NCI-H82 treated with DMSO at 0.1 percent for 48 hours (cell line): ENCODE measurements around the gene SLC12A9.
"Not testable (repeated sequence)": the region's sequence is repeated elsewhere in the genome, so short reads cannot be mapped to it uniquely, and the experiment has no call there.

ENCODE experiments used
- DNase-seq: peaks from one replicate; lab custom pipeline; 2025; ENCODE audit not compliant: unreplicated experiment; lab: John Stamatoyannopoulos, UW

SLC12A9 gene, protein sequence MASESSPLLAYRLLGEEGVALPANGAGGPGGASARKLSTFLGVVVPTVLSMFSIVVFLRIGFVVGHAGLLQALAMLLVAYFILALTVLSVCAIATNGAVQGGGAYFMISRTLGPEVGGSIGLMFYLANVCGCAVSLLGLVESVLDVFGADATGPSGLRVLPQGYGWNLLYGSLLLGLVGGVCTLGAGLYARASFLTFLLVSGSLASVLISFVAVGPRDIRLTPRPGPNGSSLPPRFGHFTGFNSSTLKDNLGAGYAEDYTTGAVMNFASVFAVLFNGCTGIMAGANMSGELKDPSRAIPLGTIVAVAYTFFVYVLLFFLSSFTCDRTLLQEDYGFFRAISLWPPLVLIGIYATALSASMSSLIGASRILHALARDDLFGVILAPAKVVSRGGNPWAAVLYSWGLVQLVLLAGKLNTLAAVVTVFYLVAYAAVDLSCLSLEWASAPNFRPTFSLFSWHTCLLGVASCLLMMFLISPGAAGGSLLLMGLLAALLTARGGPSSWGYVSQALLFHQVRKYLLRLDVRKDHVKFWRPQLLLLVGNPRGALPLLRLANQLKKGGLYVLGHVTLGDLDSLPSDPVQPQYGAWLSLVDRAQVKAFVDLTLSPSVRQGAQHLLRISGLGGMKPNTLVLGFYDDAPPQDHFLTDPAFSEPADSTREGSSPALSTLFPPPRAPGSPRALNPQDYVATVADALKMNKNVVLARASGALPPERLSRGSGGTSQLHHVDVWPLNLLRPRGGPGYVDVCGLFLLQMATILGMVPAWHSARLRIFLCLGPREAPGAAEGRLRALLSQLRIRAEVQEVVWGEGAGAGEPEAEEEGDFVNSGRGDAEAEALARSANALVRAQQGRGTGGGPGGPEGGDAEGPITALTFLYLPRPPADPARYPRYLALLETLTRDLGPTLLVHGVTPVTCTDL

DNA sequence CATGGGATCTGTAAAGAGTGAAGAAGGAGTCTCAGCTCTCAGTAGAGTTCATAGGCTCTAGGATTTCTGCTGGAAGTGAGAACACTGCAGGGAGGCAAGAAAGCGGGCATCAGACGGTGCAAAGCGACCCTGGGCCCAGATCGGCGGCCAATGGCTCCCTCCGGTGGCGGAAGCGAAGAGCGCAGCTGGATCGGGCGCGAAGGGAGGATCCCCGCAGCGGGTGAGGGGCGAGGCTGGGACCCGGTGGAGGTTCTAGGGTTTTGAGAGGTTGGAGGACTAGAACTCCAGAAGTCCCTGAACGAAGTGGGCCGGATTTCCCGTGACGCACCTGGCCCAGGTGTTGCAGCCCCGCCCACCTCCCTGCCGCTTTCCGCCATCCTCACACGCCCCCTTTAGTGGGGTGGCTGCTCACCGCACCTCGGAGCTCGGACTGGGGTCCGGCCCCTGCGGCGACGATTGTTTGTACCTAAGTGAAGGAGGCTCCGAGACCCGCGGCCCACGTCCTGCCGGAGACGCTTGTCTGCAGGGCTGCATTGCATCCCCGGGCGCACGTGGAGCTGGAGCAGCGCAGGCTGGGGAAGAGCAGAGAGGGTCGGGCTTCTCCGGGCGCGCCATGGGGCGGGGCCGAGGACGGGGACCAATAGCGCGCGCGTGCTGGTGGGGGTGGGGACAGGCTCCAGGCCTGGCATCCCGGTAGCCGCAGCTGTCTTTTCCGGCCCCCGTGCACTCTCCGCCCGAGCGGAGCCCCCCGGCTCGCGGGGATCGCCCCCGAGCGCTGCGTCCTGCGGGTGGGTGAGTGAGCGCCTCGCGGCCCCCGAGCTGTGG, at the start of gene SLC12A9:
SLC12A9 (plus strand) TSS at position 666 of the 825 bp plus-strand sequence. CDS start 1,485 bp downstream, outside the sequence.
- DNase-seq, result peak; percentile 72

DNA sequence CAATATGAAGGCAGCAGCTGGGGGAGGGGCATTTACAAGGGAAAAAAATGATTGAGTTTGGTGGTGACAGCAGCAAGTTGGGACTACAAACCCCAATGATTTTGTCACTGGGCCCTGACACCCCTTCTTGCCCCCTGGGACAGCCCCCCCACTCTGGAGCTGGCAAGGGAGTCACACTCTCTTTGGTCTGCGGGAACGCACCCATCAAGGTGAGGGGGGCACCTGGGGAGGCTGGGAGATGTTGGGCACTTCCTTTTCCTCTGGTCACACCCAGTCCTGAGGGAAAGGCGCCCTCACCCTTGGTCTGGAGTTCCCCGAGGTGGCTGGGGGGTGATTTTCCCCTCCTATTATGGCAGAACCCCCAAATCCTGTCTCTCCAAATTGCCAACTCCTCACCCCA, 49.6 kb upstream of the SLC12A9 start:
- no peak for DNase-seq

DNA sequence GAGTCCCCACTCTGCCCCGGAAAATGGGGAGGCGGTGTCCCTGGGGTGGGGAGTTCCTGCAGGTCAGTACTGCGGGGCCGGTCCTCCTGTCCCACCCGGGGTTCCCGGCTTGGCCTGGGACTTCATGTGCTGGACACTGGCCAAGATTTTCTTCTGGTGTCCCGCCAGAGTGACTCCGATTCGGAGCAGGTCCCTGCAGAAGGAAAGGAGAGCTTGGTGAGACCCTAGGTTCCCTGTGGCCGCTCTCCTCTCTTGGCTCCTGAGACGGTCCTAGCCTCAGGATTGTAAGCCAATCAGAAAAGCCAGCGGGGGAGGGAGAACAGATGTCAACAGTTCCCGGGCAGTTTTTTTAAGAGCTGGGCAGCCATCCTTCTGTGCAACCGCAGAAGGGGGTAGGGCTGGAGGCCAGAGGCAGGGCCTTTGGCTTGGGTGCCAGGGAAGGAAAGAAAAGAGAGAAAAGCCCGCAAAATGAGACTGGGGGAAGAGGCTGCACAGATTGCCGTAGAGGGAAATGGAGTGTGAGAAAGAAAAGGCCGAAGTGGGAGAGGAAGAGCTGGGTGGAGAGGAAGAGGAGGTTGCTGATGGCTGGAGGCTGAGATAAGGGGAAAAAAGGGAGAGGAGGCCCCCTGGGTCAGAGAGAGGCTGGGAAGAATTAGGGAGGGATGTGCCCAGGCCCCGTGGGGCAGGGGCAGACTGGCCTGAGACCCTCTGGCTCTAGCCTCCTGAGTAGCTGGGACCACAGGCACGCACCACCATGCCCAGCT, 48.9 kb upstream of the SLC12A9 start:
- DNase-seq, result peak; percentile 82

DNA sequence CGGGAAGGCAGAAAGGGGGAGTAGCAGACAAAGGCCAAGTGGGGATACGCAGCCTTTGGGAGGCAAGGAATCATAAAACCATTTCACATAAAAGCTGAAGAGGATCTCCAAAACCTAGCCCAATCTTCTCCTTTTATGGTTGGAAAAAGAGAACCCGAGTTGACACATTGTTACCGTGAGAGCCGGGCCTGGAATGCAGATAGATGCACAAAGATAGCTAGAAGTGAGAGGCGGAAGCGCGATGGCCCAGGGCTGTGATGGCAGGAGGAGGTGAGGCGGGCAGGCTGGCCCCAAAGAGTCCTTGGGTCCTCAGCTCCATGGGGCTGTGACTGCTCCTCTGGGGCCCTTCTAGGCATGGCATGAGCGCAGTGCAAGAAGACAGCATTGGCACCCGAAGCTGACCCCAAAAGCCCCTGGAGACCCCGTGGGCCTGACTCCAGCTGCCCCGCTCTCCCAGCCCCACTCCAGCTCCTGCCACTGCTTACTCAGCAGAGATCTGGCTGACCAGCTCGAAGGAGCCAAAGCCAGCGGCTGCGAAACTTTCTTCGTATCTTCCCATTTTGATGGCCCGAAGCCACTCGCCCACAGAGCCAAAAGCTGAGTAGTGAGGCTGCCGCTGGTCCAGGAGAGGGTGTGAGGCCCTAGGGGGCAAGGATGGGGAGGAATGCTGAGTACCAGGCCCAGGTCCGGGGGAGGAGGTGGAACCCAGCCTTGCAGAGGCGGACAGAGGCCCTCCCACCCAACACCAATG, 47.7 kb upstream of the SLC12A9 start:
- DNase-seq, result no peak

DNA sequence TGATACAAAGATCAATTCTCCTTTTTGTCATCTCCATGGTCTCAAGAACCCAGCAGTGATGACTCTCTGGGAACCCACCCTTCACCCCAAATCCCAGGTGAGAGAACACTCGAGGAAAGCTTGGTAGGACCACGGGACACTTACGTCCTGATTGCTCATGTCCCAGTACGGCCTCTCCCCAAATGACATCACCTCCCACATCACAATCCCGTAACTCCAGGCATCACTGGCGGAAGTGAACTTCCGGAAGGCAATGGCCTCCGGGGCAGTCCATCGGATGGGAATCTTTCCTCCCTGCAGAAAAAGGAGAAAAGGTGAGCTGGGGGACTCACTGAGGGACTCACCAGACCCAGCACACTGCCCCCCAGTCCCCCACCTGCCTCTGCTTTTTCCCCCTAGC, 46.2 kb upstream of the SLC12A9 start:
- DNase-seq, result no peak

DNA sequence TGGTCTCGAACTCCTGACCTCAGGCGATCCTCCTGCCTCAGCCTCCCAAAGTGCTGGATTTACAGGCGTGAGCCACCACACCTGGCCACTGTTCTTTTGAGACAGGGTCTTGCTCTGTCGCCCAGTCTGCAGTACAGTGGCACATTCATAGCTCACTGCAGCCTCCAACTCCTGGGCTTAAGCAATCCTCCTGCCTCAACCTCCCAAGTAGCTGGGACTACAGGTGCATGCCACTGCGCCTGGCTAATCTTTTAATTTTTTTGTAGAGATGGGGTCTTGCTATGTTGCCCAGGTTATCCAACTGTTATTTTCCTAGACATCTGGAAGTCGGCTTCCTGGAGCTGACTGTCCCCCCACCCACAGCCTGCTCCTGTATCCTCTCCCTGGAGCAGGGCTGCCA, 45.6 kb upstream of the SLC12A9 start:
- not testable (repeated sequence) for DNase-seq

DNA sequence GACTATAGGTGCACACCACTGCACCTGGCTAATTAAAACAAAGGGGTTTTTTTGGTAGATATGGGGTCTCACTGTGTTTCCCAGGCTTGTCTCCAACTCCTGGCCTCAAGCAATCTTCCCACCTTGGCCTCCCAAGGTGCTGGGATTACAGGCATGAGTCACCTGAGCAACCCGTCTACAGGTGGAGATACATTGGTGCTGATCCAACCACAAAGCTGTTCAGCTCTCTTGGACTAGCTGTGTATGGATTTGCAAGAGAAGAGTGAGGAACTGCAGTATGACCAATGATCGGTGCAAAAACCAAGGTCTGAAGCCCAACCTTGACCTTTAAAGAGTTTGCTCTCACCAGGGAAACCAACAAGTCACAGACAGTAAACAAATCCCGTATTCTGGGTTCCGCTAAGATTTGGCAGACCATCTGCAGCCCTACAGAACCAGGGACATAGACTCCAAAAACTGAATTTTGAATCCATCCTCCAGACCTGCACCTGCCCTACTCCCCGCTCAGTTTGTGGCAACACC, 44.1 kb upstream of the SLC12A9 start:
- DNase-seq, result no peak

DNA sequence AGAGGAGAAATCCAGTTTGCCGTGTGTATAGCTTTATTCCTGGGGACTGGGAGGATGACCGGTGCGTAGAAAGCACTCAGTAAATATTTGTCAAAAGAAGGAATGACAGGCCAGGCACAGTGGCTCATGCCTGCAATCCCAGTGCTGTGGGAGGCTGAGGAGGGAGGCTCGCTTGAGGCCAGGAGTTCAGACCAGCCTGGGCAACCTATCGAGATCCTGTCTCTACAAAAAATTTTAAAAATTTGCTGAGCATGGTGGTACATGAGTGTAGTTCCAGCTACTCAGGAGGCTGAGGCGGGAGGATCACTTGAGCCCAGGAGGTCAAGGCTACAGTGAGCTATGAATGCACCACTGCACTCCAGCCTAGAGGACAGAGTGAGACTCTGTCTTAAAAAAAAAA, 41.0 kb upstream of the SLC12A9 start:
- DNase-seq, result no peak

DNA sequence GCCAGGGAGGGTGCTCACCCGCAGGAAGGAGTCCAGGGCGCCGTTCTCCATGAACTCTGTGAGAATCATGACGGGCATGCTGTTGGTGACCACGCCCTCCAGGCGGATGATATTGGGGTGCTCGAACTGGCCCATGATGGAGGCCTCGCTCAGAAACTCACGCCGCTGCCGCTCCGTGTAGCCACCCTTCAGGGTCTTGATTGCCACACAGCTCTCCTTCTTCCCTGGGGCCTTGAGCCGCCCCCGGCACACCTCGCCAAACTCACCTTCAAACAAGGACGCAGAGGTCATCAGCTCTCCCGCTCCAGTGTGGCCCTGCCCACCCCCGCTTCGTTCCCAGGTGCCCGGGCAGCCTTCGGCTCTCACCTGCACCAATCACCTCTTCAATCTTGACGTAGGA, 39.8 kb upstream of the SLC12A9 start:
- DNase-seq, result no peak

DNA sequence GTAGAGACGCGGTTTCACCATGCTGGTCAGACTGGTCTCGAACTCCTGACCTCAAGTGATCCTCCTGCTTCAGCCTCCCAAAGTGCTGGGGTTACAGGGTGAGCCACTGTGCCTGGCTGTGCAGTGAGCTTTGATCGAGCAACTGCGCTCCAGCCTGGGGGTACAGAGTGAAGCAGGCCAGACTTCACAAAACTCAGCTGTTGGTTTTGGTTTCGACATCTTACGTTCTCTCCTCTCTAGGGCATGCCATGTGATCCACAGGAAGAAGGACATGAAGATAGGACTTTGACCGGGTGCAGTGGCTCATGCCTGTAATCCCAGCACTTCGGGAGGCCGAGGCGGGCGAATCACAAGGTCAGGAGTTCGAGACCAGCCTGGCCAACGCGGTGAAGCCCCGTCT, 36.0 kb upstream of the SLC12A9 start:
- DNase-seq, result not testable (repeated sequence)

DNA sequence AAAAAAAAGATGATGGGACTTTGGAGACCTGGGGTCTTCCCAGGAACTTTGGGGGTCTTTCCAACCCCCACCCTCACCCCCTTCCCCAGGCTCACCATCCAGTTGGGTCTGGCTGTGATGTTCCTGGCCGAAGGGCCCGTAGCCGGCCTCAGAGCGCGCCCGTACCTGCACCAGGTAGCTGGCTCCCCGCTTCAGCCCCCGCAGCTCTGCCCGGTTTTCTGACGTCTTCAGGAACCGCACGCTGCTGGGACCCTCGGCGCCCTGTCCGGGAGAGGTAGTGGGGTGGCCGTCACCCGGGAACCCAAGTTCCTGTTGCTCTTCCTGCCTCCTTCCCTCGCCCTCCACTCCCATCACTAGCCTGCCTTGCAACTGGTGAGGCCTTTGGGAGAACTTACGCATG, 35.4 kb upstream of the SLC12A9 start:
- DNase-seq, result no peak

DNA sequence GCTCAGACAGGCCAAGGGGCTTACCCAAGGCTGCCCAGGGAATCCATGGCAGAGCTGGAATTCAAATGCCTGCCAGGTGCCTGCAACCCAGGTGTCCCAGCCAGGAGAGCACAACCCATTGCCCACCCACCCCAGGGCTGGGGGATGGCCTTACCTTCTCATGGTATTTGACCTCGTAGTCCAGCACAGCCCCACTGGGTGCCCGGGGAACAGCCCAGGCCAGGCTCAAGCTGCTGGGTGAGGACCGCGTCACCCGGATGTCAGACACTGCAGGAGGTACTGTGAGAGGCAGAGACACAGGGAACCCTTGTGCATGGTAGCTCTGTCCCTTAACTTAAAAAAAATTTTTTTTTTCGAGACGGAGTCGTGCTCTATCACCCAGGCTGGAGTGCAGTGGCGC, 34.1 kb upstream of the SLC12A9 start:
- no peak for DNase-seq

DNA sequence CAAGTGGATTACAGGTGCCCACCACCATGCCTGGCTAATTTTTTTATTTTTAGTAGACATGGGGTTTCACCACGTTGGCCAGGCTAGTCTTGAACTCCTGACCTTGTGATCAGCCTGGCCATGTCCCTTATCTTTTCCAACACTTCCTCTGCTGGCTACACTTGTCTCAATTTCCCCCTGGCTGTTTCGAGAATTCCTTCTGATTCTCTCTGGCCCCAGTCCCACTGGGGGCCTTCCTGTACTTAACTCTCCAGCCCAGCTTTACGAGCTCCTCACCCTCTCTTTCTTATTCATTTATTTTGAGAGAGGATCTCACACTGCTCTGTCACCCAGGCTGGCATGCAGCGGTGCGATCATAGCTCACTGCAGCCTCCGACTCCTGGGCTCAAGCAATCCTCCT, 33.7 kb upstream of the SLC12A9 start:
- DNase-seq, result no peak

DNA sequence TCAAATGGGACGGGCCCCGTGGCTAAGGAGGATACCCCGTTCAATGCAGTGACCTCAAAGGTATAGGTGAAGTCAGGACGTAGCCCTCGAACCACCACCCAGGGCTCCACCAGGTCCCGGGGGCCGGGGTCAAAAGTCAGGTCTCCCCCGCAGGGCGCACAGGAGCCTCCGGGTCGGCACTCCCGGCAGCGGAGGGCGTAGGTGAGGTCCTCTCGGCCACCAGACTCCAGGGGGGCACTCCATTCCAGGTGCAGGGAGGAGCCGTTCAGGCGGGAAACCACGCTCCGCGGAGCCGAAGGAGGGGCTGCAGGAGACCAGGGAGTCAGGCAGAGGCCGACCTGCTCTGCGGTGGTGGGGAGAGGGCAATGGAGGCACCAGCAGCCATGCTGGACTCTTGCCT, 32.9 kb upstream of the SLC12A9 start:
- no peak for DNase-seq

DNA sequence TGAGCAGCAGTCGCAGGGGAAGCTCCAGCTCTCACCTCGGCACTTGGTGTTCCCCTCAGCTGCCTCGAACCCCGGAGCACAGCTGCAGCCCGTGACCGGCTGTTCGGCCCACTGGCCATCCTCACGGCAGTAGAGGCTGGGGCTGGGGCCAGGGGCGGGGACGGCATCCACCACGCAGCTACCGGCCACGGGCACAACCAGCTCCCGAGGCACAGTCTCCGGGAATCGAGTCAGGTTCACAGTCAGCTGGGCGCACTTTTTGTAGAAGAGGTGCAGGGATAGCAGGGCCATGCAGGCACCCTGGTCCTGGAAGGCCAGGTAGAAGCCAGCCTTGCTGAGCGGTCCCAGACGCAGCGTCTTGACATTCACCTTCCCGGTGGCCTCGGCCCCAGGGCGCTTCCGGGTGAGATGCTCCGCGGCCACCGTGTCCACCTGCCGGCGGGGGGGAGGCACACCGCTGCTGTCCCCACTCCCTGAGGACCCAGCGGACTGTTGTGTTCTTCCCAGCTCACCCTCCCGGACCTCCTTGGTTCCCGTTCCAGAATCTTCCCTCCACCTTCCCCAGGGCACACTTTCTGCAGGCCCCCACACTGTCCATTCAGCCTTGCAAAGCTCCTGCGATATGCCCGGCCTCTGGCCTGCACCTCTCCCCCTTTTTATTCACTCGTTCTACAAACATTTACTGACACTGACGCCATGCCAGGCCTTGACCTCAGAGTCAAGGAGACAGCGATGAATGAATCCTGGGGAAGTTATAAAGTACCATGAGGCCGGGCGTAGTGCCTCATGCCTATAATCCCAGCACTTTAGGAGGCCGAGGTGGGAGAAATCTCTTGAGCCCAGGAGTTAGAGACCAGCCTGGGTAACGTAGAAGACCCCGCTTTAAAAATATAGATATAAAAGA, 30.0 kb upstream of the SLC12A9 start:
- DNase-seq, result no peak

DNA sequence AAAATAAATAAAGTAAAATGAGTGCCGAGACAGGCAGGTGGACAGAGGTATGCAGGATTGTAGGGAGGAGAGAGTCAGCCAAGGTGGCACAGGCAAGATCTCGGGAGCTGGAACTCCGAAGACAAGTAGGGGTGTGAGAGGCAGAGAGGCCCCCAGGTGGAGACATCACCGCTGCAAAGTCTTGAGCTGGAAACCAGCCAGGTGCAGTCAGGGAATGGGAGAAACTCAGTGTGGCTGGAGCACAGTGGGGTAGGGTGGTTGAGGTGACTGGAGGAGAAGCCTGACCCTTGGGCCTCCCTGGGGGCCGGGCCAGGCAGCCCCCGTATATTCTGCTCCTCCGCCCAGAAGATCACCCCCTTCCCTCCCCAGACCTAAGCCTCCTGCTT, 29.4 kb upstream of the SLC12A9 start:
- no peak for DNase-seq

DNA sequence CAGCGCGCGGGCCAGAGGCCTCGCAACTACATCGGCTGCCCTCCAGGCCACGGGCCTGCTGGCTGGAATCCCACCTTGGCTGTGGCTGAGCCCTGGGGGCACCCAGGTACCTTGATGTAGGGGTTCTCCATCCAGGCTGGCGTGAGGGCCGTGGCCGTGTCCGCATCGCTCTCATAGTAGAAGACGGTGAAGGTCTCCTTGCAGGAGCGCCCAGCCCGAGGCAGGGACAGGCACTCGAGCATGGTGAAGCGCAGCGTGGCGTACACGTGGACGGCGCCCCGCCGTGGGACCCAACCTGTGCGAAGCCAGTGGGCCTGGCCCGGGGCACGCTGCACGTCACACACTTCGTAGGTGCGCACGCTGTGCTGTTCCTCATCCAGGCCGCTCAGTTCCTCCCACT, 29.0 kb upstream of the SLC12A9 start:
- no peak for DNase-seq

DNA sequence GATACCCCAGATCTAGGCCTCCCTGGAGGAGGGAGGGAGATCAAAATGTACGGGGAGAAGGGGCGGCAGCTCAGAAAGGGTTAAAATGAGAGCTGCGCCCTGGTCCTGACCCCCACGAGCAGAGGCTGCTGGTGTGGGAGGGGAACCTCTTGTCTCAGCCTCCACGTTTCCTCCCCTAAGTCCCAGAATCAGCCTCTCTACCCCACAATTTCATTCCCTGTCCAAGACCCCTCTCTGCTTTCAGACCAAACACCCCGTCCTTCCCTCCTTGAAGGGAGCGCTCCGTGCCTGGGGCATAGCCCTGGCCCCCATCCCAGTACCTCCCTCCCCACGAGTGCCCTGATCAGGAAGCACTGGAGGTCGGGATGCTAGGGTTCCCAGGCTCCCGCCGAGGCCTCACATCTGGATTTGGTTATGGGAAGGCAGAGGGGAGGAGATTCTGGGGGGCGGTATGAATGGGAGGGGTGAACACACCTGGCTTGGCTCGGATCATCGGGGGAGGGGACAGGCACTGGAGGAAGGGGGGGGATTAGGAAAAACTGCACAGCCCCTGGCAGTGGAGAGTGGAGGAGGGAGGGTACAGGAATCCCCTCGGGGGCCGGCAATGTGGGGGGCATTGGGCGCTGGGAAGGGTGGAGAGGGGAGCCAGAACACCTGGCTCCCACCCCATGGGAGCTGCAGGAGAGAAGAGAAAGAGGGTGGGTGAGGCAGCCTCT, 27.9 kb upstream of the SLC12A9 start:
- no peak for DNase-seq
